Kidney (tissue), 14 donors: Measurements from ENCODE around the gene TRAFD1. TPM values are rescaled to one million over a fixed set of nuclear protein-coding genes. Genes with fewer than 3 reads are reported as not detected.

ENCODE experiments used
- DNase-seq, 5 donors: peaks; one replicate each; pipeline ENCODE4 v3.0.0-alpha.2; 2013 to 2020
- FAIRE-seq: peaks from 2 replicates; lab custom pipeline; 2012; peaks lifted over from hg19 to GRCh38; lab: Jason Lieb, UNC
- H3K27ac ChIP-seq, 2 donors: one replicate each; pipeline ENCODE4 v1.7.0; 2013; ENCODE audit warnings: low read depth in 2 of 2, low read length in 2 of 2, inconsistent platforms in 1 of 2
- H3K27me3 ChIP-seq: one replicate; pipeline ENCODE4 v1.7.1; 2013; ENCODE audit warnings: low read length, inconsistent platforms; ENCODE audit not compliant: control insufficient read depth, insufficient read depth
- H3K36me3 ChIP-seq, 3 donors: one replicate each; pipeline versions ENCODE4 v1.7.0 to v1.7.1; 2013; ENCODE audit warnings: low read length in 3 of 3, control low read depth in 1 of 3, inconsistent platforms in 1 of 3; ENCODE audit not compliant: insufficient read depth in 3 of 3, control insufficient read depth in 2 of 3
- H3K4me1 ChIP-seq, 3 donors: one replicate each; pipeline versions ENCODE4 v1.7.0 to v1.7.1; 2013; ENCODE audit warnings: low read length in 3 of 3, inconsistent platforms in 1 of 3, low read depth in 1 of 3; ENCODE audit not compliant: control insufficient read depth in 2 of 3, insufficient read depth in 2 of 3
- H3K4me3 ChIP-seq, 3 donors: one replicate each; pipeline versions ENCODE4 v1.7.0 to v1.8.1; 2013; ENCODE audit warnings: low read length in 3 of 3, control low read depth in 1 of 3, inconsistent platforms in 1 of 3
- H3K9ac ChIP-seq, 3 donors: one replicate each; pipeline versions ENCODE4 v1.7.0 to v1.7.1; 2013; ENCODE audit warnings: low read length in 3 of 3, control low read depth in 1 of 3, inconsistent platforms in 1 of 3
- H3K9me3 ChIP-seq, 3 donors: one replicate each; pipeline versions ENCODE4 v1.7.0 to v1.7.1; 2013; ENCODE audit warnings: low read length in 3 of 3, control low read depth in 1 of 3, inconsistent platforms in 1 of 3; ENCODE audit not compliant: control insufficient read depth in 2 of 3, insufficient read depth in 1 of 3
- intact Hi-C: fragments of 100-400 bp; cut with DNase I; formaldehyde crosslinking; loops from one replicate; pipeline ENCODE4 v1.11.1; 2022
- polyA plus RNA-seq: library from polyadenylated mRNA; stranded (reverse); fragments of 350-450 nt; fragmentation: Illumina TruSeq; extraction: RNeasy Lipid Tissue Mini Kit (QIAGEN cat#74804); gene quantifications from one replicate; pipeline ENCODE4 v1.2.3, GENCODE V29; 2014; ENCODE audit warnings: low read depth, low replicate concordance; ENCODE audit not compliant: insufficient read depth
- total RNA-seq: library from RNA; stranded (reverse); fragmentation: NEBNext Ultra II Directional; extraction: Animal tissue kit (Norgen Biotek cat#: 25700); gene quantifications from one replicate; pipeline ENCODE4 v1.2.1, GENCODE V29; 2021
- TF ChIP-seq, protein P1 (sequence below): IDR thresholded peaks from 3 replicates; pipeline ENCODE4 v1.5.1; 2012; ENCODE audit warnings: mild to moderate bottlenecking, moderate library complexity, borderline replicate concordance; ENCODE audit not compliant: insufficient read depth; ENCODE audit errors: extremely low read depth
- donor health status: control.
- donor health status: control.
- donor health status: control.
- donor health status: control.
- donor health status: control.
- donor health status: DM: yes; HTN: yes; CAD: no.
- donor health status: Normal renal cell carcinoma (clear cell type).

TRAFD1 gene
- total and polyA plus RNA-seq, 2 donors from 2014 or later: 16.4 to 27.1 TPM

DNA sequence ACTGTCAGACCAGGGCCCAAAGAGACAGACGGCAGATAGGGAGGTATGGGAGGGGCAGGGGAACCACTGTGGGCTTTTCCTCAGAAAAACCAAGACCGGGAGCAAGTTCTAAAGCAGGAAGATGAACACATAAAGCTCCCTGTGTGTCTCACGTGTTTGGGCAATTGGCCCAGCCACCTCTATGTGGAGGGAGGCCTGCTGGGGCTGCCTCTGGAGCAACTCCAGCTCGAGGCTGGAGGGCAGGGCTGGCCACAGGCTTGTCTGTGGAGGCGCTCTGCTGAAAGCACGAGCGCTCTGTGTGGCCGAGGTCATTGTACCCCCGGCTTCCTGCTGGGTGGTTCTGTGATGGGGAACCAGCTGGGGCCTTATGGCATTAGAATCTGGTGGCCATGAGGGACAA is 36.4 kb downstream of the TRAFD1 start:
- Histone ChIP-seq H3K36me3 (peaks cover 3 to 20% (median 4%) of the 10 kb centered on the region in 3 donors), H3K9me3 (no peaks in the 10 kb centered on the region), H3K4me1 (no peaks in the 10 kb centered on the region), H3K4me3 (no peak overlapping the region), H3K9ac (no peak overlapping the region), H3K27me3 (no peaks in the 10 kb centered on the region), H3K27ac (no peak overlapping the region)
- intact Hi-C loops: no loop called here
- no peak for FAIRE-seq
- TF ChIP-seq, protein P1, sequence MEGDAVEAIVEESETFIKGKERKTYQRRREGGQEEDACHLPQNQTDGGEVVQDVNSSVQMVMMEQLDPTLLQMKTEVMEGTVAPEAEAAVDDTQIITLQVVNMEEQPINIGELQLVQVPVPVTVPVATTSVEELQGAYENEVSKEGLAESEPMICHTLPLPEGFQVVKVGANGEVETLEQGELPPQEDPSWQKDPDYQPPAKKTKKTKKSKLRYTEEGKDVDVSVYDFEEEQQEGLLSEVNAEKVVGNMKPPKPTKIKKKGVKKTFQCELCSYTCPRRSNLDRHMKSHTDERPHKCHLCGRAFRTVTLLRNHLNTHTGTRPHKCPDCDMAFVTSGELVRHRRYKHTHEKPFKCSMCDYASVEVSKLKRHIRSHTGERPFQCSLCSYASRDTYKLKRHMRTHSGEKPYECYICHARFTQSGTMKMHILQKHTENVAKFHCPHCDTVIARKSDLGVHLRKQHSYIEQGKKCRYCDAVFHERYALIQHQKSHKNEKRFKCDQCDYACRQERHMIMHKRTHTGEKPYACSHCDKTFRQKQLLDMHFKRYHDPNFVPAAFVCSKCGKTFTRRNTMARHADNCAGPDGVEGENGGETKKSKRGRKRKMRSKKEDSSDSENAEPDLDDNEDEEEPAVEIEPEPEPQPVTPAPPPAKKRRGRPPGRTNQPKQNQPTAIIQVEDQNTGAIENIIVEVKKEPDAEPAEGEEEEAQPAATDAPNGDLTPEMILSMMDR: no peak
- no peak for DNase-seq

DNA sequence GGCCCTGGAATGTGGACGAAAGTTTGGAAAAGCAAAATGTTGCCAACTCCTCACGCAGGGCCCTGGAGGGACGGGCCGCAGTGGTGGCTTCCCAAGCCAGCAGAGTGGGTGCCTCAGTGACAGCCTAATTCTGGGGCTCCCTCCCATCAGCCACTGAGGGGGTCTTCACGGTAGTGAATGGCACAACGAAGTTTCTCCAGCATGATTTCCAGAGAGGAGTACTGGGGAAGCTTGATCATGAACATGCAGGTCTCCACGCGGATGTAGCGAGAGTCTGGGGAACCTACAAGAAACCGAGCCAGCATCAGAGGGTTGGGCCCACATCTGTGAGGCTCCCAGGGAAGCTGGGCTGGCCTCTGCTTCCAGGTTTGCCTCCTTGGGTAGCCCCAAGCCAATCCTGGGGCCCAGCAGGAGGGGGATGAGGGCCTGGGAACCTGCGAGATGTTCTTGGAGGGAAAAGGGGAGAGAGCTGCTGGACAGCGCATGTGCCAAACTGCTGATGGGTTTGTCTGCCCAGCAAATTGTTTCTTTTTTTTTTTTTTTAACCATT is 37.0 kb downstream of the TRAFD1 start:
- H3K9me3 ChIP-seq: no peaks in the 10 kb centered on the region
- no peaks in the 10 kb centered on the region for H3K27me3 ChIP-seq
- H3K27ac ChIP-seq: no peak overlapping the region
- H3K4me3 ChIP-seq: no peak overlapping the region
- no peak overlapping the region for H3K9ac ChIP-seq
- FAIRE-seq: no peak
- H3K4me1 ChIP-seq: no peaks in the 10 kb centered on the region
- peaks cover 3 to 20% (median 4%) of the 10 kb centered on the region in 3 donors for H3K36me3 ChIP-seq
- TF ChIP-seq, protein P1: no peak
- intact Hi-C loops: no loop called here
- no peak for DNase-seq

DNA sequence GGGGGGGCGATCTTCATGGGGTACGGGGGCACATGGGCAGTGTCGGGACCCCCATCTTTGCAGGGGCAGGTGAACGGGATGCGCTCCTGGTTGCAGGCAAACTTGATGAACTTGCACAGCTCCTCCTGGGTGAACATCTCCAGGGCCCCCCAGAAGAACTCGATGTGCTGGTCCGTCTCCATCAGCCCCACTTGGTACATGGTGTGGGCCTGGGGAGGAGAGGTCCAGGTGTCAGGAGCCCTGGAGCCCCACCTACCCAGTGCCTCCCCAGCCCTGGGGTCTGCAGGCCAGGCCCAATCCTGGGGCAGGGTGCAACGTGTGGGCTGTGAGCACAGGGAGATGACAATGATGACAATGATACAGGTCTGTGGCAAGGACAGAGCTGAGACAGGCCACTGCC is 37.7 kb downstream of the TRAFD1 start:
- Histone ChIP-seq H3K4me3 (no peak overlapping the region), H3K36me3 (peaks cover 3 to 20% (median 4%) of the 10 kb centered on the region in 3 donors), H3K9me3 (no peaks in the 10 kb centered on the region), H3K4me1 (no peaks in the 10 kb centered on the region), H3K9ac (no peak overlapping the region), H3K27me3 (no peaks in the 10 kb centered on the region), H3K27ac (no peak overlapping the region)
- FAIRE-seq: no peak
- peak in 1 of 5 donors; percentile 27 for DNase-seq
- TF ChIP-seq, protein P1: no peak
- intact Hi-C loops: no loop called here
